Measurements from ENCODE around the gene PEG3. TPM values are rescaled to one million over a fixed set of nuclear protein-coding genes. Genes with fewer than 3 reads are reported as not detected.
A peak's percentile ranks its signal among the peaks of the same experiment; 100 is the strongest.

Gene PEG3
- polyA plus RNA-seq, 2 of the 4 experiments (the other 2 are of a cell fraction), result not detected

- Histone ChIP-seq H3K4me1 (no peaks in the 10 kb centered on the region), H3K9me3 (peaks cover 68% of the 10 kb centered on the region), H3K4me3 (no peak overlapping the region), H3K4me2 (no peak overlapping the region), H3K27ac (no peak overlapping the region)
- CTCF ChIA-PET, result interaction anchor here (1.1 kb wide), 1 partner anchor 9 kb away, joined by 3 read pairs; no protein-coding TSS in a partner anchor
- POLR2A ChIA-PET, result no interaction called here
- no peak for FAIRE-seq
- 20% methylated on average over 12 of the region's 12 CpGs for WGBS (ENCODE audit: missing lambda C conversion rate)
- TF ChIP-seq POLR2A (IDR thresholded peaks at IDR 0.05; ENCODE audit: low read length) (peak; percentile 13; the same call in 1 of the 2 replicates), JUNB (IDR thresholded peaks at IDR 0.05) (no peak)
- DNase-seq (ENCODE audit: low read depth in 1 of 2, low spot score in 1 of 2), result no peak
- ATAC-seq, result no peak
These were observed 17.1 kb downstream of the PEG3 start for GRCh38 chr19:56823417-56823816.

GRCh38 chr19:56822755-56823154 lies 17.8 kb downstream of the PEG3 start:
- H3K4me3 ChIP-seq, result no peak overlapping the region
- ATAC-seq (no peak), FAIRE-seq (no peak), DNase-seq (ENCODE audit: low read depth in 1 of 2, low spot score in 1 of 2) (no peak)
- POLR2A ChIA-PET, result no interaction called here
- 5% methylated on average over 5 of the region's 5 CpGs for WGBS (ENCODE audit: missing lambda C conversion rate)
- peaks cover 68% of the 10 kb centered on the region for H3K9me3 ChIP-seq
- CTCF ChIA-PET, result no interaction called here
- H3K27ac ChIP-seq, result no peak overlapping the region
- TF ChIP-seq PBX3 (IDR thresholded peaks at IDR 0.05) (no peak), HEYL (CRISPR knock-in tag; IDR thresholded peaks at IDR 0.05) (no peak), CHD2 (IDR thresholded peaks at IDR 0.05; ENCODE audit: low read length, partially characterized antibody) (no peak), EHMT2 (IDR thresholded peaks at IDR 0.05; ENCODE audit: low read depth) (no peak), ZFP36 (IDR thresholded peaks at IDR 0.05; ENCODE audit: borderline replicate concordance, partially characterized antibody) (no peak), ELK1 (IDR thresholded peaks at IDR 0.05; ENCODE audit: low read depth, low read length) (no peak), JUNB (IDR thresholded peaks at IDR 0.05) (no peak), KDM1A (IDR thresholded peaks at IDR 0.05; ENCODE audit: low read depth) (no peak), ESRRA (IDR thresholded peaks at IDR 0.05; ENCODE audit: borderline replicate concordance, low read length) (no peak), SREBF2 (IDR thresholded peaks at IDR 0.05) (no peak), MAX (IDR thresholded peaks at IDR 0.05) (no peak), NPAS2 (CRISPR knock-in tag; IDR thresholded peaks at IDR 0.05; ENCODE audit: borderline replicate concordance) (no peak), EP300 (IDR thresholded peaks at IDR 0.05) (no peak), CTCF (IDR thresholded peaks at IDR 0.05) (no peak), POLR2AphosphoS2 (conservative IDR thresholded peaks at IDR 0.05; ENCODE audit: low read length) (no peak), BCL3 (IDR thresholded peaks at IDR 0.05) (no peak), CEBPB (IDR thresholded peaks at IDR 0.05) (no peak), PHF8 (IDR thresholded peaks at IDR 0.05; ENCODE audit: borderline replicate concordance, low read depth) (no peak)
- H3K4me1 ChIP-seq, result no peaks in the 10 kb centered on the region
- no peak overlapping the region for H3K4me2 ChIP-seq

GRCh38 chr19:56821675-56822074 lies 18.9 kb downstream of the PEG3 start:
- TF ChIP-seq JUNB (IDR thresholded peaks at IDR 0.05) (no peak), ZFP36 (IDR thresholded peaks at IDR 0.05; ENCODE audit: borderline replicate concordance, partially characterized antibody) (no peak), JUN (IDR thresholded peaks at IDR 0.05) (no peak), BHLHE40 (IDR thresholded peaks at IDR 0.05; ENCODE audit: low read depth, low read length) (no peak), HOXB5 (CRISPR knock-in tag; IDR thresholded peaks at IDR 0.05) (no peak), CHD4 (IDR thresholded peaks at IDR 0.05; ENCODE audit: borderline replicate concordance) (no peak), ZC3H11A (IDR thresholded peaks at IDR 0.05) (no peak), FOSB (CRISPR knock-in tag; IDR thresholded peaks at IDR 0.05) (no peak), RAD21 (conservative IDR thresholded peaks at IDR 0.05 in 1 of 2, IDR thresholded peaks at IDR 0.05 in 1 of 2) (no peak), CHD2 (IDR thresholded peaks at IDR 0.05; ENCODE audit: low read length, partially characterized antibody) (no peak), CEBPB (IDR thresholded peaks at IDR 0.05) (no peak), HOXA7 (CRISPR knock-in tag; IDR thresholded peaks at IDR 0.05) (no peak), CBX8 (IDR thresholded peaks at IDR 0.05) (no peak), NFE2L2 (conservative IDR thresholded peaks at IDR 0.05; ENCODE audit: low read length) (no peak), EHMT2 (IDR thresholded peaks at IDR 0.05; ENCODE audit: low read depth) (no peak)
- ChIA-PET CTCF (interaction anchor here (0.6 kb wide), 1 partner anchor 369 kb away, joined by 3 read pairs; the partner anchor contains the start of gene ZNF264), POLR2A (no interaction called here)
- Histone ChIP-seq H3K27ac (no peak overlapping the region), H3K4me2 (no peak overlapping the region), H3K9me3 (peaks cover 77% of the 10 kb centered on the region), H3K4me1 (no peaks in the 10 kb centered on the region), H3K4me3 (no peak overlapping the region)
- ATAC-seq, result no peak
- FAIRE-seq, result no peak
- 6% methylated on average over 6 of the region's 6 CpGs for WGBS (ENCODE audit: missing lambda C conversion rate)
- DNase-seq (ENCODE audit: low read depth in 1 of 2, low spot score in 1 of 2), result no peak
